Ascending aorta (tissue), 2 donors: Measurements from ENCODE around the gene CHEK2. TPM values are rescaled to one million over a fixed set of nuclear protein-coding genes. Genes with fewer than 3 reads are reported as not detected.

Experiments used
- DNase-seq, 2 donors: peaks; one replicate each; pipeline ENCODE4 v3.0.0-alpha.2; 2019; ENCODE audit warnings: low spot score in 2 of 2
- H3K27ac ChIP-seq, 2 donors: fragments of 200-600 bp; sonication (generic); one replicate each; pipeline ENCODE4 v1.5.1; 2016 to 2017; ENCODE audit warnings: mild to moderate bottlenecking in 1 of 2
- H3K27me3 ChIP-seq: fragments of 200-600 bp; sonication (generic); one replicate; pipeline ENCODE4 v1.5.1; 2017
- H3K36me3 ChIP-seq, 2 donors: fragments of 200-600 bp; sonication (generic); one replicate each; pipeline ENCODE4 v1.5.1; 2016
- H3K4me1 ChIP-seq, 2 donors: fragments of 200-600 bp; sonication (generic); one replicate each; pipeline ENCODE4 v1.5.1; 2016 to 2017; ENCODE audit warnings: mild to moderate bottlenecking in 1 of 2
- H3K4me3 ChIP-seq, 2 donors: fragments of 200-600 bp; sonication (generic); one replicate each; pipeline ENCODE4 v1.5.1; 2016 to 2017; ENCODE audit warnings: mild to moderate bottlenecking in 1 of 2
- H3K9me3 ChIP-seq, 2 donors: fragments of 200-600 bp; sonication (generic); one replicate each; pipeline ENCODE4 v1.5.1; 2016
- intact Hi-C: fragments of 100-400 bp; cut with DNase I; formaldehyde crosslinking; loops from one replicate; pipeline ENCODE4 v1.15.1; 2023
- total RNA-seq: library from RNA; depleted of rRNA; stranded (reverse); fragments of >200 nt; gene quantifications from one replicate; pipeline ENCODE4 v1.1.0, GENCODE V29; 2016
- TF ChIP-seq, protein P1 (sequence below), 3 experiments: fragments of 200-600 bp in 2 of 3; fragments of 450-650 bp in 1 of 3; sonication (generic) in 2 of 3; IDR thresholded peaks; one replicate each; pipeline ENCODE4 v1.5.1; 2016 to 2019; ENCODE audit warnings: antibody characterized with exemption in 3 of 3, mild to moderate bottlenecking in 1 of 3, moderate library complexity in 1 of 3

CHEK2 gene
- total RNA-seq, 1 donor from 2014 or later: 1.3 TPM

DNA sequence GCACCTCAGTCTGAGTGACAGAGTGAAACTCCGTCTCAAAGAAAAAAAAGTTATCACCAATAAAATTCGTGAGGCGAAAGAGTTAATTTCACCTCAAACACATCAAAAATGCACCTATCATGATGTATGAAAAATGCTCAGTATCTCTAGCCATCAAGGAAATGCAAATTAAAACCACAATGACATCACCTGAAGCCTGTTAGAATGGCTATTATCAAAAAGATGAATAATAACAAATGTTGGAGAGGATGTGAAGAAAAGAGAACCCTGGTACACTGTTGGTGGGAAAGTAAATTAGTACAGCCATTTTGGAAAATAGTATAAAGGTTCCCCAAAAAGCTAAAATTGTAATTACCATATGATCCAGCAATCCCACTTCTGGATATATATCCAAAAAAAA, 23.6 kb downstream of the CHEK2 start:
- H3K4me1 ChIP-seq: no peaks in the 10 kb centered on the region
- H3K4me3 ChIP-seq: no peak overlapping the region
- no peak overlapping the region for H3K27ac ChIP-seq
- H3K36me3 ChIP-seq: no peaks in the 10 kb centered on the region
- DNase-seq: no peak
- no peaks in the 10 kb centered on the region for H3K27me3 ChIP-seq
- no peaks in the 10 kb centered on the region for H3K9me3 ChIP-seq
- TF ChIP-seq, protein P1, sequence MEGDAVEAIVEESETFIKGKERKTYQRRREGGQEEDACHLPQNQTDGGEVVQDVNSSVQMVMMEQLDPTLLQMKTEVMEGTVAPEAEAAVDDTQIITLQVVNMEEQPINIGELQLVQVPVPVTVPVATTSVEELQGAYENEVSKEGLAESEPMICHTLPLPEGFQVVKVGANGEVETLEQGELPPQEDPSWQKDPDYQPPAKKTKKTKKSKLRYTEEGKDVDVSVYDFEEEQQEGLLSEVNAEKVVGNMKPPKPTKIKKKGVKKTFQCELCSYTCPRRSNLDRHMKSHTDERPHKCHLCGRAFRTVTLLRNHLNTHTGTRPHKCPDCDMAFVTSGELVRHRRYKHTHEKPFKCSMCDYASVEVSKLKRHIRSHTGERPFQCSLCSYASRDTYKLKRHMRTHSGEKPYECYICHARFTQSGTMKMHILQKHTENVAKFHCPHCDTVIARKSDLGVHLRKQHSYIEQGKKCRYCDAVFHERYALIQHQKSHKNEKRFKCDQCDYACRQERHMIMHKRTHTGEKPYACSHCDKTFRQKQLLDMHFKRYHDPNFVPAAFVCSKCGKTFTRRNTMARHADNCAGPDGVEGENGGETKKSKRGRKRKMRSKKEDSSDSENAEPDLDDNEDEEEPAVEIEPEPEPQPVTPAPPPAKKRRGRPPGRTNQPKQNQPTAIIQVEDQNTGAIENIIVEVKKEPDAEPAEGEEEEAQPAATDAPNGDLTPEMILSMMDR (IDR thresholded peaks at IDR 0.05): no peak
- intact Hi-C loops: no loop called here

GRCh38 chr22:28716686-28717085, 24.9 kb downstream of the CHEK2 start:
- Histone ChIP-seq H3K4me3 (no peak overlapping the region), H3K27me3 (no peaks in the 10 kb centered on the region), H3K36me3 (no peaks in the 10 kb centered on the region), H3K27ac (no peak overlapping the region), H3K9me3 (no peaks in the 10 kb centered on the region), H3K4me1 (peaks cover 0 to 2% of the 10 kb centered on the region in 2 donors)
- no peak for DNase-seq
- TF ChIP-seq, protein P1 (IDR thresholded peaks at IDR 0.05): no peak
- intact Hi-C loops: no loop called here

DNA sequence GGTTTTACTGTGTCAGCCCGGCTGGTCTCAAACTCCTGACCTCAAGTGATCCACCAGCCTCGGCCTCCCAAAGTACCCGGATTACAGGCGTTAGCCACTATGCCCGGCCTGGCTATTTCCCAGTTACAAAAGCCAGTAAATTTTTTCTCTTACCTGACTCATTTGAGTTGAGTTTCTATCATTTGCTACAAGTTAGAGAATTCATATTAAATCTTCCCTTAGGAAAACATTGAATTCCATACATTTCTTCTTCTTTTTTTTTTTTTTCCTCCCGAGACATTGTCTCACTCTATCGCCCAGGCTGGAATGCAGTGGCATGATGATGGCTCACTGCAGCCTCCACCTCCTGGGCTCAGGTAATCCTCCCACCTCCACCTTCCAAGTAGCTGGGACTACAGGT, 26.0 kb downstream of the CHEK2 start:
- TF ChIP-seq, protein P1 (IDR thresholded peaks at IDR 0.05): no peak
- Histone ChIP-seq H3K9me3 (no peaks in the 10 kb centered on the region), H3K27me3 (no peaks in the 10 kb centered on the region), H3K4me3 (no peak overlapping the region), H3K4me1 (peaks cover 0 to 2% of the 10 kb centered on the region in 2 donors), H3K27ac (no peak overlapping the region), H3K36me3 (no peaks in the 10 kb centered on the region)
- DNase-seq: no peak
- intact Hi-C loops: no loop called here

DNA sequence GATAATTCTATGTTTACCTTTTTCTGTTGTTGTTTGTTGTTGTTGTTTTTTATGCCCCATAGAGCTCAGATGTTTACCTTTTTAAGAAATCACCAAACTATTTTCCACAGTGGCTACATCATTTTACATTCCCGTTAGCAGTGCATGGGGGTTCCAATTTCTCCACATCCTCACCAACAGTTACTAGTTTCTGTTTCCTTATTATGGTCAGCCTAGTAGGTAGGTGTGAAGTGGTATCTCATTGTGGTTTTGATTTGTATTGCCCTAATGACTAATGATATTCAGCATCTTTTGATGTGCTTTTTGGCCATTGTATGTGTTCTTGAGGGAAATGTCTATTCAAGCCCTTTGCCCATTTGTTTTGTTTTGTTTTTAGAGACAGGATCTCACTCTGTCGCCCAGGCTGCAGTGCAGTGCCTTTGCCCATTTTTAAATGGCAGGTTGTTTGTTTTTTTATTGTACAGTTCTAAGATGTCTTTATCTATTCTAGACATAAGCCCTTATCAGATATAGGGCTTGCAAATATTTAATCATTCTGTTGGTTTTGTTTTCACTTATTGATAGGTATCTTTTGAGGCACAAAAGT, 27.5 kb downstream of the CHEK2 start:
- H3K4me3 ChIP-seq: no peak overlapping the region
- TF ChIP-seq, protein P1 (IDR thresholded peaks at IDR 0.05): no peak
- intact Hi-C loops: no loop called here
- H3K9me3 ChIP-seq: no peaks in the 10 kb centered on the region
- no peaks in the 10 kb centered on the region for H3K27me3 ChIP-seq
- DNase-seq: no peak
- no peaks in the 10 kb centered on the region for H3K36me3 ChIP-seq
- no peak overlapping the region for H3K27ac ChIP-seq
- H3K4me1 ChIP-seq: peaks cover 0 to 2% of the 10 kb centered on the region in 2 donors

DNA sequence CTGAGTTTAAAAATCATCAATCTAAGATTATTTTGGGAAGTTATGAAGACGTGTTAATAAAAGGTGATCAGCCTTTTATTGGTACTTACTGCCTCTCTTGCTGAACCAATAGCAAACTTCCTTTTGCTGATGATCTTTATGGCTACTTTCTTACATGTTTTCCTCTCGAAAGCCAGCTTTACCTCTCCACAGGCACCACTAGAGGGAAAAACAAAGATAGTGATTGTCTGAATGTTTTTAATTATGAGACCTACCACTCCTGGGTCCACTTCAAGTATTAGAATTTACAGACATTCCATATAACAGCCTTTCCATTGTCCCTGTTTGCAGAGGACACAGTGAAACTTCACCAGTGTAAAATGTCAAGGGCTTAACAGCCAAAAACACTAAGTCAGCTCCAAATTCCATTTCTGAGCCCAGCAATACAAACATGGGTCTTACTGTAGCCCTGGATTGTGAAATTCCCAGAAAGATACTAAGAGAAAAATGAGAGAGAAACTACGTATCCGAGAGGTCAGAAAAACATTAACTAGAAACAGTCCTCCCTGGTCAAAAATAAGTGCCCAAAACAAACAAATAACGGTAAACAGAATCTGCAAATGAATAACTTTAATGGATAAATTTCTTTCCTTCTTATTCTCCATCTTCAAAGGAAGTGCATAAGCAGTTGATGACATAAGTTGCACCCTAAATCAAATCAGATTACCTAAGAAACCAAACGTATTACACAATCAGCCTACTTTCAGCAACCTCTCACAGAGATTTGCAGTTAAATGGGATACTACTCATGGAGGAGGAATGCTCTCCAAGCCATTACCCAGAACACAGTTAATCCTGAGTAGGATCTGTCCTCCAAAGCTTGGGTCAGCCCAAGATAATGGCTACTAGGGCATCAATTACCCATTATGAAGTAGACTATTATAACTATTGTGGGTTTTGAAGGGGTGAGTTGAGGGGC, 29.5 kb downstream of the CHEK2 start:
- no peaks in the 10 kb centered on the region for H3K36me3 ChIP-seq
- DNase-seq: no peak
- intact Hi-C loops: loop anchor here (1.0 to 2.0 kb wide), 3 partner anchors 29 to 61 kb away; partner anchors contain the start of gene CHEK2
- H3K27ac ChIP-seq: peak overlapping the region; percentile 52 to 75
- H3K4me1 ChIP-seq: peaks cover 0 to 2% of the 10 kb centered on the region in 2 donors
- H3K27me3 ChIP-seq: no peaks in the 10 kb centered on the region
- TF ChIP-seq, protein P1 (IDR thresholded peaks at IDR 0.05): no peak
- H3K4me3 ChIP-seq: peak overlapping the region; percentile 34 to 36
- H3K9me3 ChIP-seq: no peaks in the 10 kb centered on the region
